Fibroblast of lung (primary cell): ENCODE results near the gene WNT3A. TPM values are rescaled to one million over a fixed set of nuclear protein-coding genes. Genes with fewer than 3 reads are reported as not detected.

Source experiments
- DNase-seq, 2 donors: peaks; one replicate each; pipeline versions ENCODE4 v3.0.0 to v3.0.0-alpha.2; 2010; ENCODE audit warnings: low read depth in 2 of 2
- H2AFZ ChIP-seq: 2 replicates; pipeline ENCODE4 v1.5.1; 2012; ENCODE audit warnings: low read length, control low read depth, inconsistent platforms
- H3K27ac ChIP-seq: 2 replicates; pipeline ENCODE4 v1.5.1; 2011; ENCODE audit warnings: low read length, control low read depth; ENCODE audit not compliant: insufficient read depth
- H3K27me3 ChIP-seq: 2 replicates; pipeline ENCODE4 v1.5.1; 2011; ENCODE audit warnings: mild to moderate bottlenecking, low read length; ENCODE audit not compliant: control insufficient read depth, insufficient read depth
- H3K36me3 ChIP-seq: 2 replicates; pipeline ENCODE4 v1.5.1; 2011; ENCODE audit warnings: low read length; ENCODE audit not compliant: control insufficient read depth, insufficient read depth
- H3K4me1 ChIP-seq: 2 replicates; pipeline ENCODE4 v1.5.1; 2011; ENCODE audit warnings: low read length; ENCODE audit not compliant: control insufficient read depth, insufficient read depth; ENCODE audit errors: extremely low read depth
- H3K4me2 ChIP-seq: 2 replicates; pipeline ENCODE4 v1.5.1; 2011; ENCODE audit warnings: low read length, control low read depth; ENCODE audit not compliant: insufficient read depth; ENCODE audit errors: extremely low read depth
- H3K4me3 ChIP-seq, 4 experiments: fragments of 200-600 bp in 1 of 4; sonication (generic) in 1 of 4; replicated peaks in 1 of 4; 2 replicates each; pipeline ENCODE4 v1.5.1; 2011 to 2016; ENCODE audit warnings: low read length in 4 of 4, low read depth in 3 of 4, mild to moderate bottlenecking in 3 of 4, control low read depth in 2 of 4, inconsistent platforms in 1 of 4, mixed read lengths in 1 of 4; ENCODE audit not compliant: insufficient read depth in 1 of 4; ENCODE audit errors: control extremely low read depth in 1 of 4
- H3K79me2 ChIP-seq: 2 replicates; pipeline ENCODE4 v1.5.1; 2012; ENCODE audit warnings: mild to moderate bottlenecking, low read length, inconsistent platforms; ENCODE audit not compliant: control insufficient read depth, insufficient read depth
- H3K9ac ChIP-seq: 2 replicates; pipeline ENCODE4 v1.5.1; 2011; ENCODE audit warnings: mild to moderate bottlenecking, low read length, control low read depth; ENCODE audit not compliant: insufficient read depth
- H3K9me3 ChIP-seq: 2 replicates; pipeline ENCODE4 v1.5.1; 2012; ENCODE audit warnings: low read depth, low read length; ENCODE audit not compliant: control insufficient read depth, insufficient read depth
- H4K20me1 ChIP-seq: 2 replicates; pipeline ENCODE4 v1.5.1; 2011; ENCODE audit warnings: low read length; ENCODE audit not compliant: control insufficient read depth, insufficient read depth; ENCODE audit errors: extremely low read depth
- EZH2 ChIP-seq: IDR thresholded peaks from 2 replicates; pipeline ENCODE4 v1.5.1; 2012; ENCODE audit warnings: low read length, control low read depth, mild to moderate bottlenecking; ENCODE audit errors: missing control alignments
- polyA plus RNA-seq, 2 donors: library from polyadenylated mRNA; depleted of rRNA in 1 of 2; stranded (reverse) in 1 of 2; unstranded in 1 of 2; fragments of >200 nt; gene quantifications; 2 replicates each; pipeline ENCODE4 v1.2.1, GENCODE V29; 2011 to 2012; ENCODE audit warnings: missing spikeins in 1 of 2
- total RNA-seq: library from RNA; depleted of rRNA; stranded (reverse); fragments of >200 nt; gene quantifications from 2 replicates; pipeline ENCODE4 v1.2.1, GENCODE V29; 2014
- TF ChIP-seq, protein P1 (sequence below), 2 donors: IDR thresholded peaks in 1 of 2; conservative IDR thresholded peaks in 1 of 2; 1 replicate in 1 of 2; 2 replicates in 1 of 2; pipeline ENCODE4 v1.5.1; 2011 to 2012; ENCODE audit warnings: low read length in 2 of 2, control low read depth in 1 of 2, inconsistent platforms in 1 of 2, low read depth in 1 of 2, mild to moderate bottlenecking in 1 of 2

The WNT3A gene
- total and polyA plus RNA-seq, 2 donors (not counting 1 experiment from before 2014, with no cell fraction given) = not detected

DNA sequence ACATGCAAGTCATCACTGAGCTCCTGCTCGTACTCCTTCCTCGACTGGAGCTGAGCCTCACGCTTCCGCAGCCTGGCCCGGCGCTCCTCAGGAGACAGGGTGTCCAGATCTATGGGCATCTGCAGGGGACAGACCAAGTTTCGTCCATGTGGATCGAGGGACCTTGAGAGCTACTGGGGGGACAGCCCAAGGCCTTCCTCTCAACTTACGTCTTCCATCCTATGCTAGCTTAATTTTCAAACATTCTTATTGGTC lies 99.9 kb downstream of the WNT3A start:
- H3K79me2 ChIP-seq = peaks cover 18% of the 10 kb centered on the region
- no peaks in the 10 kb centered on the region for H3K27me3 ChIP-seq
- H3K4me1 ChIP-seq = no peaks in the 10 kb centered on the region
- no peak overlapping the region for H3K9ac ChIP-seq
- H4K20me1 ChIP-seq = no peaks in the 10 kb centered on the region
- H3K27ac ChIP-seq = no peak overlapping the region
- no peaks in the 10 kb centered on the region for H3K9me3 ChIP-seq
- TF ChIP-seq, protein P1, sequence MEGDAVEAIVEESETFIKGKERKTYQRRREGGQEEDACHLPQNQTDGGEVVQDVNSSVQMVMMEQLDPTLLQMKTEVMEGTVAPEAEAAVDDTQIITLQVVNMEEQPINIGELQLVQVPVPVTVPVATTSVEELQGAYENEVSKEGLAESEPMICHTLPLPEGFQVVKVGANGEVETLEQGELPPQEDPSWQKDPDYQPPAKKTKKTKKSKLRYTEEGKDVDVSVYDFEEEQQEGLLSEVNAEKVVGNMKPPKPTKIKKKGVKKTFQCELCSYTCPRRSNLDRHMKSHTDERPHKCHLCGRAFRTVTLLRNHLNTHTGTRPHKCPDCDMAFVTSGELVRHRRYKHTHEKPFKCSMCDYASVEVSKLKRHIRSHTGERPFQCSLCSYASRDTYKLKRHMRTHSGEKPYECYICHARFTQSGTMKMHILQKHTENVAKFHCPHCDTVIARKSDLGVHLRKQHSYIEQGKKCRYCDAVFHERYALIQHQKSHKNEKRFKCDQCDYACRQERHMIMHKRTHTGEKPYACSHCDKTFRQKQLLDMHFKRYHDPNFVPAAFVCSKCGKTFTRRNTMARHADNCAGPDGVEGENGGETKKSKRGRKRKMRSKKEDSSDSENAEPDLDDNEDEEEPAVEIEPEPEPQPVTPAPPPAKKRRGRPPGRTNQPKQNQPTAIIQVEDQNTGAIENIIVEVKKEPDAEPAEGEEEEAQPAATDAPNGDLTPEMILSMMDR (conservative IDR thresholded peaks at IDR 0.05 in 1 of 2, IDR thresholded peaks at IDR 0.05 in 1 of 2; ENCODE audit: low read depth in 1 of 2, low read length in 2 of 2) = no peak
- no peak for TF ChIP-seq EZH2
- no peak overlapping the region for H3K4me2 ChIP-seq
- H3K4me3 ChIP-seq = no peak overlapping the region
- peaks cover 9% of the 10 kb centered on the region for H3K36me3 ChIP-seq
- no peak for DNase-seq
- no peak overlapping the region for H2AFZ ChIP-seq

DNA sequence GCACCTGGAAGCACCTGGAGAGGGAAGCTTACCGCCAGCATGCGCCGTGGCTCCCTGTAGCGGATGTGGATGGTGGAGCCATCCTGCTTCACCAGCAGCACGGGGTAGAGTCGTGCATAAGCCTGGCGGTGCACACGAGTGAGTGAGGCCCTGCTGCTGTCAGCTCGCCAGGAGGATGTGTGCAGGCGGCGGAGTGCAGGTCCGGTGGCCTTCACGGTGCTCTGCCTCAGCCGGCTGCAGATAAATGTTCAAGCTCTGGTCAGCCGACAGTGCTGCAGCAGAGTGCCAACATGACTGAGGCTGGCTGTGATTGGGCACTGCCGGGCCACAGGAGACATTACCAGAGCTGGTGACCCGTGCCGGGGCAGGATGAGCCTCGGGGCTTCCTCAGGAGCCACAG lies 100.8 kb downstream of the WNT3A start:
- Histone ChIP-seq H3K4me2 (no peak overlapping the region), H2AFZ (no peak overlapping the region)
- TF ChIP-seq, protein P1 (conservative IDR thresholded peaks at IDR 0.05 in 1 of 2, IDR thresholded peaks at IDR 0.05 in 1 of 2; ENCODE audit: low read depth in 1 of 2, low read length in 2 of 2) = no peak
- TF ChIP-seq EZH2 = no peak

DNA sequence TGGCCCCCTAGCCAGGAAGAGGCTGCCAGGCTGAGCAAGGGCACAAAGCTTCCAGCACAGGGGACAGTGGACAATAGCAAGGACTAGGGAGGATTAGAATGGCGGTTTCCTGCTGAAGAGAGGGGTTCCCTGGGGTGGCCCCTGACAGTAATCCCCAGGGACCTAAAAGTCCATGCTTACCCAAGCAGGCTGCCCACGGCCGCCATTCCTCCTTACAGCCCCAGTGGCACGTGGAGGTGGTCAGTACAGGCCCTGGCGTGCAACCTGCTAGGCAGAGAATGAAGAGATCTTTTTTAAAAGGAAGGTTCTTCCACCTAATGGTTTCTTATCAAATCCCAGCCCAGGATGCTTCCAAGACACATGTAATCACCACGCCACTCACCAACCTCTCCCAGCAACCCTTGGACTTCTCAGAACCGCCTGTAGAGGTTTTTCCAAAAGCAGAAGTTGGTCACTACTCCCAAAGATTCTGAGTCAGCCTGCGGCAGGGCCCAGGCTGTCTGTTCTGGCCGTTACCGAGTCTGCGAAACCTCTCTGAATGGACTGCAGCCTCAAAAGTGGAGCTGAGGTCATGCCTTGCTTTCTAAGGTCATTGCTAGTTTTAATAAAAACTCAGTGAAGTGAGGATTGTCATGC lies 101.4 kb downstream of the WNT3A start:
- peaks cover 9% of the 10 kb centered on the region for H3K36me3 ChIP-seq
- no peaks in the 10 kb centered on the region for H3K4me1 ChIP-seq
- H3K79me2 ChIP-seq = peaks cover 13% of the 10 kb centered on the region
- H4K20me1 ChIP-seq = no peaks in the 10 kb centered on the region
- TF ChIP-seq, protein P1 (conservative IDR thresholded peaks at IDR 0.05 in 1 of 2, IDR thresholded peaks at IDR 0.05 in 1 of 2; ENCODE audit: low read depth in 1 of 2, low read length in 2 of 2) = no peak
- no peak for TF ChIP-seq EZH2
- H3K4me3 ChIP-seq = peak overlapping the region; percentile 68 to 98 (median 81)
- no peaks in the 10 kb centered on the region for H3K9me3 ChIP-seq
- no peak overlapping the region for H3K9ac ChIP-seq
- peak overlapping the region; percentile 91 for H3K4me2 ChIP-seq
- no peaks in the 10 kb centered on the region for H3K27me3 ChIP-seq
- peak overlapping the region; percentile 79 for H3K27ac ChIP-seq
- no peak for DNase-seq
- no peak overlapping the region for H2AFZ ChIP-seq

More for the DNA sequence above, 100.8 kb downstream of the WNT3A start:
- Histone ChIP-seq H3K9me3 (no peaks in the 10 kb centered on the region), H3K79me2 (peaks cover 13% of the 10 kb centered on the region), H3K36me3 (peaks cover 9% of the 10 kb centered on the region), H3K4me1 (no peaks in the 10 kb centered on the region), H3K27me3 (no peaks in the 10 kb centered on the region), H3K27ac (no peak overlapping the region), H3K9ac (no peak overlapping the region), H4K20me1 (no peaks in the 10 kb centered on the region), H3K4me3 (no peak overlapping the region)
- DNase-seq = no peak
